ENCODE data around the gene GPR87.

Gene GPR87

GRCh38 chr3:151315136-151315535 is 1.5 kb downstream of the GPR87 start:
- DNase-seq, result no peak

- no peak for DNase-seq
Measured at GRCh38 chr3:151314593-151314992, 2.0 kb downstream of the GPR87 start.

GRCh38 chr3:151314137-151314536 is 2.5 kb downstream of the GPR87 start:
- DNase-seq, result no peak

- no peak for DNase-seq
Measured at GRCh38 chr3:151312972-151313371, 3.6 kb downstream of the GPR87 start.

GRCh38 chr3:151309566-151309965 is 7.1 kb downstream of the GPR87 start:
- DNase-seq, result no peak

GRCh38 chr3:151307583-151308488 is 8.8 kb downstream of the GPR87 start:
- no peak for DNase-seq

- no peak for DNase-seq
Measured at GRCh38 chr3:151307131-151307530, 9.5 kb downstream of the GPR87 start.

GRCh38 chr3:151306168-151306810 is 10.3 kb downstream of the GPR87 start:
- no peak for DNase-seq

- no peak for DNase-seq
Measured at GRCh38 chr3:151305775-151306151, 10.9 kb downstream of the GPR87 start.

GRCh38 chr3:151305060-151305774 is 11.4 kb downstream of the GPR87 start:
- DNase-seq, result no peak

- no peak for DNase-seq
Measured at GRCh38 chr3:151303751-151304150, 12.9 kb downstream of the GPR87 start.

- DNase-seq, result no peak
Measured at GRCh38 chr3:151301787-151302186, 14.8 kb downstream of the GPR87 start.

- DNase-seq, result no peak
Measured at GRCh38 chr3:151300539-151300938, 16.1 kb downstream of the GPR87 start.

- DNase-seq, result peak in 1 of 2 experiments; percentile 17
Measured at GRCh38 chr3:151299006-151299405, 17.6 kb downstream of the GPR87 start.

- DNase-seq, result no peak
Measured at GRCh38 chr3:151297429-151297828, 19.2 kb downstream of the GPR87 start.

- no peak for DNase-seq
Measured at GRCh38 chr3:151296226-151296625, 20.4 kb downstream of the GPR87 start.

GRCh38 chr3:151293127-151293526 is 23.5 kb downstream of the GPR87 start:
- DNase-seq, result no peak

- DNase-seq, result peak in 1 of 2 experiments; percentile 36
Measured at GRCh38 chr3:151290673-151291072, 25.9 kb downstream of the GPR87 start.

- no peak for DNase-seq
Measured at GRCh38 chr3:151289445-151289844, 27.2 kb downstream of the GPR87 start.

GRCh38 chr3:151285940-151286339 is 30.7 kb downstream of the GPR87 start:
- no peak for DNase-seq

GRCh38 chr3:151283907-151284461 is 32.6 kb downstream of the GPR87 start:
- DNase-seq, result no peak

- no peak for DNase-seq
Measured at GRCh38 chr3:151283387-151283786, 33.2 kb downstream of the GPR87 start.

GRCh38 chr3:151282921-151283320 is 33.7 kb downstream of the GPR87 start:
- DNase-seq, result peak; percentile 42 to 62
